Neutrophil (primary cell): Measurements from ENCODE around the gene ACAT2.
"Not testable (repeated sequence)": the region's sequence is repeated elsewhere in the genome, so short reads cannot be mapped to it uniquely, and the experiment has no call there.

Source experiments
- H3K27ac ChIP-seq: fragments of 200-600 bp; sonication (generic); 2 replicates; pipeline ENCODE4 v1.5.1; 2016; ENCODE audit warnings: mild to moderate bottlenecking, moderate library complexity
- H3K27me3 ChIP-seq: fragments of 200-600 bp; sonication (generic); 2 replicates; pipeline ENCODE4 v1.6.0; 2016; ENCODE audit warnings: mild to moderate bottlenecking
- H3K36me3 ChIP-seq: fragments of 200-600 bp; sonication (generic); 2 replicates; pipeline ENCODE4 v1.5.1; 2017
- H3K4me1 ChIP-seq, 2 experiments: fragments of 200-600 bp in 1 of 2; sonication (generic) in 1 of 2; 1 replicate in 1 of 2; 2 replicates in 1 of 2; pipeline versions ENCODE4 v1.5.1 to v1.6.1; 2013 to 2016; ENCODE audit warnings: low read depth in 1 of 2, low read length in 1 of 2, mild to moderate bottlenecking in 1 of 2, moderate library complexity in 1 of 2; ENCODE audit not compliant: control insufficient read depth in 1 of 2, insufficient read depth in 1 of 2
- H3K4me3 ChIP-seq, 2 experiments: fragments of 200-600 bp in 1 of 2; sonication (generic) in 1 of 2; 1 replicate in 1 of 2; 2 replicates in 1 of 2; pipeline ENCODE4 v1.5.1; 2013 to 2016; ENCODE audit warnings: low read depth in 1 of 2, low read length in 1 of 2, mild to moderate bottlenecking in 1 of 2, moderate library complexity in 1 of 2
- H3K9me3 ChIP-seq: fragments of 200-600 bp; sonication (generic); 2 replicates; pipeline ENCODE4 v1.5.1; 2016
- TF ChIP-seq, protein P1 (sequence below): fragments of 200-600 bp; sonication (generic); IDR thresholded peaks from 2 replicates; pipeline ENCODE4 v1.5.1; 2016; ENCODE audit warnings: antibody characterized with exemption

The ACAT2 gene

DNA sequence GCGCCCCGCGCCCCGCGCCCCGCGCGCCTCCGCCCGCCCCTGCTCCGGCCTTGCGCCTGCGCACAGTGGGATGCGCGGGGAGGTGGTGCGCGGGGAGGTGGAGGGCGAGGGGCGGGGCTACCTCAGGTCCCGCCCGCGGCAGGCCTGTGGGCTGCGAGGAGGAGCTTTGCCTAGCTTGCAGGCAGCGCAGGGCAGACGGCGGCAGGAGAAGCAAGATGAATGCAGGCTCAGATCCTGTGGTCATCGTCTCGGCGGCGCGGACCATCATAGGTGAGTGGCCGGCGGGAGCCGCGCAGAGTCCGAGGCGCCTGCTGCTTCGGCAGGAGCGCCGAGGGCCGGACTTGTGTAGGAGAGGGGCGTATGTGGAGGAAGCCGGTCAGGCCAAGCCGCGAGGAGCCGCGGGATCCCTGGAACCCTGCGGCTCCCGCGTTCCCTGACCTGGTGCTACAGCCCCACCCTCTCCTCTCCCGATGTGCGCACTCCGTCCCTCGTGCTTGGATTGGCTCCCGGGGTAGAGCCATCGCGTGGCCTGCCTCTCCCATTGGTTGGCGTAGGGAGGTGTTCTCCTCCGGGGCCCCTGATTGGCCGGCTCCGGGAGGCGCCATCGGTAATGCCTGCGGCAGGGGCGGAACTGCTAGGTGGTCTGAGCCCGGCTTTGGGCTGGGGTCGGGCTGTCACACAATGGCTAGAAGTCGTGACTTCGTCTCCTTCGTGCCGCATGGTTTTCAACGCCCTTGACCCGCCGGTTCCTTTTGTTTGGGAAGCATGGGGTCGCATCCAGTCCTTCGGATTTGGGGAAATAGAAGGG is at the start of gene ACAT2:
Gene ACAT2 (plus strand): TSS at position 173 of the 808 bp plus-strand sequence. CDS start 43 bp downstream, at position 216.
- peaks cover 22% of the 10 kb centered on the region for H3K36me3 ChIP-seq
- peak within 1 kb of the TSS; percentile 93 for H3K27ac ChIP-seq
- H3K4me1 ChIP-seq: peaks cover 19 to 21% of the 10 kb centered on the region in 2 experiments
- no peaks in the 10 kb centered on the region for H3K27me3 ChIP-seq
- H3K4me3 ChIP-seq: peak within 1 kb of the TSS; percentile 96 to 99
- TF ChIP-seq, protein P1, sequence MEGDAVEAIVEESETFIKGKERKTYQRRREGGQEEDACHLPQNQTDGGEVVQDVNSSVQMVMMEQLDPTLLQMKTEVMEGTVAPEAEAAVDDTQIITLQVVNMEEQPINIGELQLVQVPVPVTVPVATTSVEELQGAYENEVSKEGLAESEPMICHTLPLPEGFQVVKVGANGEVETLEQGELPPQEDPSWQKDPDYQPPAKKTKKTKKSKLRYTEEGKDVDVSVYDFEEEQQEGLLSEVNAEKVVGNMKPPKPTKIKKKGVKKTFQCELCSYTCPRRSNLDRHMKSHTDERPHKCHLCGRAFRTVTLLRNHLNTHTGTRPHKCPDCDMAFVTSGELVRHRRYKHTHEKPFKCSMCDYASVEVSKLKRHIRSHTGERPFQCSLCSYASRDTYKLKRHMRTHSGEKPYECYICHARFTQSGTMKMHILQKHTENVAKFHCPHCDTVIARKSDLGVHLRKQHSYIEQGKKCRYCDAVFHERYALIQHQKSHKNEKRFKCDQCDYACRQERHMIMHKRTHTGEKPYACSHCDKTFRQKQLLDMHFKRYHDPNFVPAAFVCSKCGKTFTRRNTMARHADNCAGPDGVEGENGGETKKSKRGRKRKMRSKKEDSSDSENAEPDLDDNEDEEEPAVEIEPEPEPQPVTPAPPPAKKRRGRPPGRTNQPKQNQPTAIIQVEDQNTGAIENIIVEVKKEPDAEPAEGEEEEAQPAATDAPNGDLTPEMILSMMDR: peak; percentile 42
- no peaks in the 10 kb centered on the region for H3K9me3 ChIP-seq

GRCh38 chr6:159712389-159712788 is 49.5 kb upstream of the ACAT2 start:
- peaks cover 37 to 41% of the 10 kb centered on the region in 2 experiments for H3K4me1 ChIP-seq
- not testable (repeated sequence) for H3K4me3 ChIP-seq

DNA sequence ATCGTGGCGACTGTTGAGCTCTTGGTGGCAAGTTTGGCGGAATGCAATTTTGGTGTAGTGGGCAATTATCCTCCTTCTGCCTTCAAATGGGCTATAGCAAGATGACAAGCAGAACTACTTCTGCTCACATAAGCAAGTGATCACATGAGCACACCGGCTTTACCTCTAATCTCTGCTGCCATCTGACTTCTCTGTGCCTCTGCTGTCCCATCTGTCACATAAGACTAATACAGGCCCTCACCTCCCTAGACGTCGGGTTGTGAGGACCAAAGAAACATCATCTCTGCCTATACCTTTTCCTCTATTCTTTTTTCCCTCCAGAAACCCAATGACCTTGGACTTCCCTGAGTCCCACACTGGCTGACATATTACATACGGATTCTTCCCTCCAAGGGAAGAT is 47.9 kb upstream of the ACAT2 start:
- Histone ChIP-seq H3K9me3 (no peaks in the 10 kb centered on the region), H3K36me3 (no peaks in the 10 kb centered on the region), H3K4me3 (peak overlapping the region; percentile 52 to 54), H3K4me1 (peaks cover 37 to 43% of the 10 kb centered on the region in 2 experiments), H3K27me3 (no peaks in the 10 kb centered on the region), H3K27ac (peak overlapping the region; percentile 93)
- TF ChIP-seq, protein P1: no peak

More at GRCh38 chr6:159712389-159712788, 49.5 kb upstream of the ACAT2 start:
- H3K36me3 ChIP-seq, H3K9me3 ChIP-seq, H3K27ac ChIP-seq, H3K27me3 ChIP-seq: not testable (repeated sequence)

DNA sequence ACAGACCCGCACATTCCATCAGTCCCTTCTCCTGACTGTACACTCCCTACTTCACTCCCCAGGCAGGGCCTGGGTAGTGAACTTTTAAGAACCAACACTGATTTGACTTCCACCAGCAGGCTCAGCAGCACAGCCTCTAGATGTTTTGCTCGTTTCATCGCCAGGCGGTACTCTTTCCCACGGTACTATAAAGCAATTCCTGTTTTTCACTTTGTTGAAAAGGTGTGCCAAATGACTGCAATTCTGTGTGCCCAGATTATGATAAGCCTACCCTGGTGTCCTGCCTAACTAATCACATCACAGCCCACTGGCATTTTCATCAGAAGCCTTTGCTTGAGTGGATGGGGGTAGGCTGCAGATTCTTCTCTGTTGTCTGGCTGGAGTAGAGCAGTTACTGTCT is 47.4 kb upstream of the ACAT2 start:
- TF ChIP-seq, protein P1: no peak
- Histone ChIP-seq H3K4me1 (peaks cover 37 to 43% of the 10 kb centered on the region in 2 experiments), H3K9me3 (no peaks in the 10 kb centered on the region), H3K27ac (peak overlapping the region; percentile 93), H3K4me3 (peak overlapping the region; percentile 52 to 54), H3K36me3 (no peaks in the 10 kb centered on the region), H3K27me3 (no peaks in the 10 kb centered on the region)

GRCh38 chr6:159715166-159715565 is 46.7 kb upstream of the ACAT2 start:
- peak overlapping the region; percentile 52 to 54 for H3K4me3 ChIP-seq

More at GRCh38 chr6:159715166-159715565, 46.7 kb upstream of the ACAT2 start:
- Histone ChIP-seq H3K9me3 (no peaks in the 10 kb centered on the region), H3K27ac (peak overlapping the region; percentile 93), H3K36me3 (no peaks in the 10 kb centered on the region), H3K4me1 (peaks cover 37 to 43% of the 10 kb centered on the region in 2 experiments), H3K27me3 (no peaks in the 10 kb centered on the region)
- TF ChIP-seq, protein P1: peak; percentile 63
